ENCODE measurements around the gene SKAP1.
"Not testable (repeated sequence)": the region's sequence is repeated elsewhere in the genome, so short reads cannot be mapped to it uniquely, and the experiment has no call there.

SKAP1 gene

GRCh38 chr17:48285614-48286013 lies 144.4 kb downstream of the SKAP1 start:
- DNase-seq (ENCODE audit: low spot score), result no peak

- DNase-seq (ENCODE audit: low spot score), result no peak
Measured at GRCh38 chr17:48283907-48284306, 146.1 kb downstream of the SKAP1 start.

- DNase-seq (ENCODE audit: low spot score), result no peak
Measured at GRCh38 chr17:48283411-48283810, 146.6 kb downstream of the SKAP1 start.

- DNase-seq (ENCODE audit: low spot score), result no peak
Measured at GRCh38 chr17:48282303-48282702, 147.7 kb downstream of the SKAP1 start.

GRCh38 chr17:48278760-48279491 lies 151.1 kb downstream of the SKAP1 start:
- DNase-seq (ENCODE audit: low spot score), result no peak

GRCh38 chr17:48276776-48277175 lies 153.2 kb downstream of the SKAP1 start:
- DNase-seq (ENCODE audit: low spot score), result no peak

GRCh38 chr17:48270899-48271298 lies 159.1 kb downstream of the SKAP1 start:
- no peak for DNase-seq (ENCODE audit: low spot score)

GRCh38 chr17:48269209-48269608 lies 160.8 kb downstream of the SKAP1 start:
- DNase-seq (ENCODE audit: low spot score), result no peak

- no peak for DNase-seq (ENCODE audit: low spot score)
Measured at GRCh38 chr17:48263731-48264035, 166.3 kb downstream of the SKAP1 start.

GRCh38 chr17:48262982-48263730 lies 166.9 kb downstream of the SKAP1 start:
- DNase-seq (ENCODE audit: low spot score), result no peak

GRCh38 chr17:48261297-48261880 lies 168.6 kb downstream of the SKAP1 start:
- peak; percentile 28 for DNase-seq (ENCODE audit: low spot score)

GRCh38 chr17:48259694-48260291 lies 170.2 kb downstream of the SKAP1 start:
- DNase-seq (ENCODE audit: low spot score), result no peak

GRCh38 chr17:48258331-48258730 lies 171.7 kb downstream of the SKAP1 start:
- no peak for DNase-seq (ENCODE audit: low spot score)

- no peak for DNase-seq (ENCODE audit: low spot score)
Measured at GRCh38 chr17:48255759-48256158, 174.3 kb downstream of the SKAP1 start.

- no peak for DNase-seq (ENCODE audit: low spot score)
Measured at GRCh38 chr17:48254896-48255295, 175.1 kb downstream of the SKAP1 start.

- DNase-seq (ENCODE audit: low spot score), result no peak
Measured at GRCh38 chr17:48253975-48254374, 176.0 kb downstream of the SKAP1 start.

GRCh38 chr17:48251950-48252349 lies 178.1 kb downstream of the SKAP1 start:
- no peak for DNase-seq (ENCODE audit: low spot score)

GRCh38 chr17:48250949-48251348 lies 179.1 kb downstream of the SKAP1 start:
- no peak for DNase-seq (ENCODE audit: low spot score)

- not testable (repeated sequence) for DNase-seq (ENCODE audit: low spot score)
Measured at GRCh38 chr17:48250059-48250458, 180.0 kb downstream of the SKAP1 start.

GRCh38 chr17:48247603-48248002 lies 182.4 kb downstream of the SKAP1 start:
- no peak for DNase-seq (ENCODE audit: low spot score)

- DNase-seq (ENCODE audit: low spot score), result no peak
Measured at GRCh38 chr17:48247038-48247437, 183.0 kb downstream of the SKAP1 start.

GRCh38 chr17:48246612-48247011 lies 183.4 kb downstream of the SKAP1 start:
- no peak for DNase-seq (ENCODE audit: low spot score)

- not testable (repeated sequence) for DNase-seq (ENCODE audit: low spot score)
Measured at GRCh38 chr17:48245465-48246033, 184.5 kb downstream of the SKAP1 start.

All from HuH-7 (cell line).